HG03064 (cell line): Measurements from ENCODE around the gene ATP8B4.

Source experiments
- ATAC-seq: cut with Tn5 transposase; IDR thresholded peaks from one replicate; pipeline ENCODE4 v1.9.1; 2021; ENCODE audit warnings: low read depth; ENCODE audit not compliant: unreplicated experiment

Gene ATP8B4

DNA sequence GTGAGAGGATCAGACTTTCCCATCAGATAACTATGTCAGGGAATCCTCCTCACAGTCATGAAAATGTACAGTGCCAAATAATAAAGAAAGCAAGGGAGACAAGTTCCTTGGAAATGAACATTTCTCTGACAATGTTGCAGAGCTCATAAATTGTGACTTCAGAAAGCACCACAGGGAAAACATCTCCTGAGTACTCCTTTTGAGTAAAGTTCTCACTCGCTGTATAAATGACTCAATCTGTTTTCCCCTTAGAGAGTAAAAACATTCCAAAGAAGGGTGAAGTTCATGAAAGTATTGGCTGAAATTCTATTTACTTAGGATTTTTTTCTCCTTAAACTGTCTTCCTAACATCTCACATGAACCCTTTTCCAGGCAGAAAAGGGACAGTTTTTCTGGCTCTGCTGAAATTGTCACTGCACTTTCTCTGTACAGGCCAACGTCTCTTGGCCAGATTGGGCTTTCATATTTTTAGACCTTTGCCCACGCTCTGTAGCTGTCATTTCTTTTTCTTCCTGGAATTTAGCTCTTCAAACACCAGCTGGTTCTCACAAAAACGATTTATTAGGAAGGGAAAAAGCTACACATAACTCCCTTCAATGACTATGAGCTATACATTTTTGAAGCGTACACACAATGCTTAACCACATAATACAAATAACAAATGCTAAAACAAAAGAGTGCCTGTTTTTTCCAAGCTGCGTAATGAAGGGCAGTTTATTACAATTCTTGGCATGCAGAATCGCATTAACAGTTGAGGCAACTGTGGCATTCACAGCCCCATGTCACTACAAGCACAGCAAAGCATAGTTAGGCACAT is 216.1 kb downstream of the ATP8B4 start:
- ATAC-seq: no peak

DNA sequence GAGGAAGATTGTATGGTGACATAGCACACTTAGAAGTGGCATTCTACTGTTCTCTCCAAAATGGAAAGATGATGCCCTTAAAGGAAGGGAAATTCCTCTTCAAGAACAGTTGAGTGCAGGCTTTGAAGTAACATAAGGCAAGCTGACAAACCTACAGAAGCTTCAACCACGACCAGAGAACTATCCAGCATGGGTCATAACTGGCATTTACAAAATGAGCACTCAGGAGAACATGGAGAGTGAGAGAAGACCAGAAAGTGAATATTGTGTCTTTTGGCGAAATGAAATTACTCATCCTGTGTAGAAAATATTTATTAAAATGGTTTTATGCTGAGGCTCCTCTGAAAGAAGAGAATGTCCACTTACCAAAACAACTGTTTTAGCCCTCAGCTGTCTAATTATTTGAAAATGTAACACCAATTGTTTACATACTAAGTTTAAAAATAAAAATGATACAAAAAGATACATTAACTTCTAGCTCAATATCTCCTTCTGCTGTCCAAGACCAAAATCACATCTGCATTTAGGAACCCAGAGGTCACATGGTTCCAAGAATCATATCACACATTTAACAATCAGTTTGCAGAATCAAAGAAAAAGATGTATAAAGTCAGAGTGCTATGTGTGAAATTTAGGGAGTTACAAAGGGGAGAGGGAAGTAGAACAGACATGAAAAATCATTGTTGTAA is 216.9 kb downstream of the ATP8B4 start:
- ATAC-seq: no peak

GRCh38 chr15:49901321-49901720 is 217.7 kb downstream of the ATP8B4 start:
- ATAC-seq: no peak

GRCh38 chr15:49900903-49901235 is 218.2 kb downstream of the ATP8B4 start:
- no peak for ATAC-seq

- ATAC-seq: no peak
Measured at GRCh38 chr15:49900006-49900902, 218.8 kb downstream of the ATP8B4 start.

- no peak for ATAC-seq
Measured at GRCh38 chr15:49898575-49899283, 220.3 kb downstream of the ATP8B4 start.

- ATAC-seq: no peak
Measured at GRCh38 chr15:49898097-49898496, 220.9 kb downstream of the ATP8B4 start.

GRCh38 chr15:49895347-49896223 is 223.4 kb downstream of the ATP8B4 start:
- no peak for ATAC-seq

GRCh38 chr15:49890689-49891088 is 228.3 kb downstream of the ATP8B4 start:
- ATAC-seq: no peak

DNA sequence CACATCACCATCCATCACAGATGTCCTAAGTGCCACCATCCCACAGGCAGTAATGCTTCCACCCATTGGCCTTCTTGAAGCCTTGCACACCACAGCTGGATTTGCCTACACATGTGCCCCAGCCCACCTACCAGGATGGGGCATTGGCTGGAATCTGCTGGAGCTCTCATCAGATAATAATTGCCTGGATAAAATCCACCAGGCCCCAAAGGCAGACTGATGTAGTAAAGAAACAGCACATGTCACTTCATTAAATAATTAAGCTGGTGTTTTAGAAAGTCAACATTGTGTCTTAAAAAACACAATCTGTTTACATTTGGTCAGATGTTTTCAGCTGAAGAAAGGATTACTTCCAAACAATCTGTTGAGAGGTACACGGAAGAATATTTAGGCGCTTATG is 229.5 kb downstream of the ATP8B4 start:
- ATAC-seq: no peak

GRCh38 chr15:49888734-49889133 is 230.3 kb downstream of the ATP8B4 start:
- ATAC-seq: no peak

DNA sequence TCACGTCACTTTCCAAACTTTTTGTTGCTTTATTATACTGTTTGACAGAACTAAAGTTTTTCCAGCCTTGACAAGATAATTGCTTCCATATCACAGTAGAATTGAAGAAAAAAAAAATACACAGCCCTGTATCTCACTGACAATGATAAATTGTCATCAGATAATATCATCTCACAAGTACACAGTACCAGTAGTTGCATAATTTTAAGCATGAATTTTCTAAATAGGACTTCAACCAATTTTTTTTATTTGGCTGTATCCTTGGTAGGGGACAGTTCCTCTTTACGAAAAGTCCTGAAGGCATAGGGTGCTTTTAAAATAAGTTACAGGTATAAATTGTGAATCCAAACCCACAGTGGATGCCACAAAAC is 230.7 kb downstream of the ATP8B4 start:
- no peak for ATAC-seq

GRCh38 chr15:49887659-49888322 is 231.2 kb downstream of the ATP8B4 start:
- ATAC-seq: no peak

GRCh38 chr15:49883121-49883520 is 235.9 kb downstream of the ATP8B4 start:
- no peak for ATAC-seq

DNA sequence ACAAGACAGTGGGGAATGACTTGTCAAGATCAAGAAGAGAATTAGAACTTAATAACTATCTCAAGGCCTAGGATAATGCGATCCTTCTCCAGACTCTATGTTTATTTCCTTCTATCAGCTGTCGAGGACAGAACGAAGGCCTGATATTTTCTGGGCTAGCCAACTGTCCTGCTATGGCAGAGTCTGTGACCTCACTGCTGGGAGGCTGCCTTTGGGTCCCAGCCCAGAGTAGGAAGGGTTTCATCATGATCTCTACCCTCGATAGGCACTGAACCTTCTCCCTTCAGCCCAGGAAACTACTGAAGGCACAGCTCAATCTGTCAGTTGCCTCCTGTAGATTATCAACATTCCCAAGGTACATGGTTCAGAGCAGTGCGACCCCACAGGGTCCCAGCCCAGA is 237.2 kb downstream of the ATP8B4 start:
- no peak for ATAC-seq

DNA sequence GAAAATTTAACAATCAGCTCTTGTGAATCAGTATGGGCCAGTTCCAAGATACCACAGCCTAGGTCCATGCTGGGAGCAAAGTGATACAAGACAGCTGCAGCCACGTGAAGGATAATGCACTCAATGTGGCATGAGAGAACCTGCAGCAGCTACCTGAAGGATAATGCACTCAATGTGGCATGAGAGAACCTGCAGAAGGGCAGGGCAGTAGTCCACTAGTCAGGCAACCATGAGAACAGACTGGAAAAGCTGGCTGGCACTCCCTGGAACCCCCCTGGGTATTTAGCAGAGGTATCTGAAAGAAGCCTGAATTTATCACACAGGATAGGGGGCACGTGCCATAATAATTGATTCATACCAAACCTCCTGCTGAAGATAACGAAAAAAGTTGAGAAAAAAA is 237.6 kb downstream of the ATP8B4 start:
- ATAC-seq: no peak

GRCh38 chr15:49877873-49878521 is 241.0 kb downstream of the ATP8B4 start:
- no peak for ATAC-seq

DNA sequence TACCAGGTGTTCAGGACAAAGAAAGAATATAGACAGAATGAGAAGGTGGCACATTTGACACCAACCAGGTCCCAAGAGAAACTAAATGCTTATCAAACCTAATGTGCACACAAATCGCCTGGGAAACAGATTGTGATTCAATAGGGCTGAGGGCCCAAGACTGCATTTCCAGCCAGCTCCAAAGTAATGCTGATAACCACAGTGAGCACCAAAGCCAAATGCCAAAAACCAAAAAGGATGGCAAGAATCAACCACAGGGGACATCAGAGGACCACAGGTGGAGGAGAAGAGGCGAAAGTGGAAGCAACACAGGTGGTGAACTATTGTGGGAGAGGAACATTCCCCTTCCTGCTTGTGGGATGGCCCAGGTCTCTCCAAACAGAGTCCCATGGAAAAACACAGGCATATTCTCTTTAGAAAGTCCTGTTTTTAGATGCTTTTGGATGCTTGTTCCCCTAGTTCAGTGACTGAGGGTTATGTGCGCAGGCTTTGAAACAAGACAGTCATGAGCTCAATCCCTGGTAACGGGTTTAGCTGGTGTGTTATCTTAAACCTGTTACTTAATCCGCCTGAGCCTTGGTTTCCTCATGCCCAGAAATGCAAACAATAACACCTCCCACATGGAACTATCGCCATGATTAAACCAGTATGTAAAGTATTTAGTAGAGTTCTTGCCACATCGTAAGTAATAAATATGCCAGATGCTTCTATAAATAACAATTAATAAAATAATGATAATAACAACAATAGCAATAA is 241.7 kb downstream of the ATP8B4 start:
- no peak for ATAC-seq
